ENCODE results near the gene TLL2. TPM values are rescaled to one million over a fixed set of nuclear protein-coding genes. Genes with fewer than 3 reads are reported as not detected.

The TLL2 gene
- total RNA-seq, 2 donors from 2014 or later = 0.24 to 0.96 TPM

GRCh38 chr10:96359616-96360015 lies 154.1 kb downstream of the TLL2 start:
- Histone ChIP-seq H3K27ac (no peak overlapping the region), H3K4me3 (no peak overlapping the region), H3K4me1 (no peaks in the 10 kb centered on the region), H3K27me3 (no peaks in the 10 kb centered on the region), H3K9me3 (no peaks in the 10 kb centered on the region), H3K36me3 (no peaks in the 10 kb centered on the region)
- peak; percentile 21 for DNase-seq (ENCODE audit: low spot score)
- no peak for TF ChIP-seq CTCF (IDR thresholded peaks at IDR 0.05)

- H3K27me3 ChIP-seq = no peaks in the 10 kb centered on the region
- H3K36me3 ChIP-seq = no peaks in the 10 kb centered on the region
- H3K27ac ChIP-seq = no peak within 1 kb of the TSS
- no peak within 1 kb of the TSS for H3K4me3 ChIP-seq
- no peak for TF ChIP-seq CTCF (IDR thresholded peaks at IDR 0.05)
- no peaks in the 10 kb centered on the region for H3K9me3 ChIP-seq
- no peaks in the 10 kb centered on the region for H3K4me1 ChIP-seq
- DNase-seq (ENCODE audit: low spot score) = no peak
Measured at GRCh38 chr10:96358851-96359540, 154.7 kb downstream of the TLL2 start, which contains the start of gene OPALIN. Gene OPALIN (minus strand): TSS chr10:96359002. CDS start chr10:96358896, 106 bp downstream.

- Histone ChIP-seq H3K36me3 (no peaks in the 10 kb centered on the region), H3K27ac (no peak overlapping the region), H3K9me3 (no peaks in the 10 kb centered on the region), H3K4me1 (no peaks in the 10 kb centered on the region), H3K4me3 (no peak overlapping the region), H3K27me3 (no peaks in the 10 kb centered on the region)
- TF ChIP-seq CTCF (IDR thresholded peaks at IDR 0.05) = no peak
- no peak for DNase-seq (ENCODE audit: low spot score)
Measured at GRCh38 chr10:96357038-96357620, 156.6 kb downstream of the TLL2 start.

- Histone ChIP-seq H3K4me3 (no peak overlapping the region), H3K27ac (no peak overlapping the region), H3K27me3 (no peaks in the 10 kb centered on the region), H3K9me3 (no peaks in the 10 kb centered on the region), H3K4me1 (no peaks in the 10 kb centered on the region), H3K36me3 (no peaks in the 10 kb centered on the region)
- no peak for DNase-seq (ENCODE audit: low spot score)
- TF ChIP-seq CTCF (IDR thresholded peaks at IDR 0.05) = no peak
Measured at GRCh38 chr10:96352582-96352981, 161.1 kb downstream of the TLL2 start.

GRCh38 chr10:96352027-96352426 lies 161.7 kb downstream of the TLL2 start:
- no peak overlapping the region for H3K27ac ChIP-seq
- H3K4me1 ChIP-seq = no peaks in the 10 kb centered on the region
- no peak for TF ChIP-seq CTCF (IDR thresholded peaks at IDR 0.05)
- no peak for DNase-seq (ENCODE audit: low spot score)
- no peak overlapping the region for H3K4me3 ChIP-seq
- no peaks in the 10 kb centered on the region for H3K9me3 ChIP-seq
- no peaks in the 10 kb centered on the region for H3K36me3 ChIP-seq
- no peaks in the 10 kb centered on the region for H3K27me3 ChIP-seq
